GM19351 (cell line): ENCODE results near the gene TRAF4.
A peak's percentile ranks its signal among the peaks of the same experiment; 100 is the strongest.

Source experiments
- ATAC-seq: cut with Tn5 transposase; IDR thresholded peaks from one replicate; pipeline ENCODE4 v1.9.1; 2021; ENCODE audit warnings: mild to moderate bottlenecking, moderate library complexity; ENCODE audit not compliant: unreplicated experiment

Gene TRAF4

GRCh38 chr17:28743243-28744103 is at the start of gene TRAF4:
Gene TRAF4, plus strand, starts transcription at chr17:28744011. Its CDS starts 102 bp downstream, at chr17:28744113.
- ATAC-seq: peak; percentile 74

DNA sequence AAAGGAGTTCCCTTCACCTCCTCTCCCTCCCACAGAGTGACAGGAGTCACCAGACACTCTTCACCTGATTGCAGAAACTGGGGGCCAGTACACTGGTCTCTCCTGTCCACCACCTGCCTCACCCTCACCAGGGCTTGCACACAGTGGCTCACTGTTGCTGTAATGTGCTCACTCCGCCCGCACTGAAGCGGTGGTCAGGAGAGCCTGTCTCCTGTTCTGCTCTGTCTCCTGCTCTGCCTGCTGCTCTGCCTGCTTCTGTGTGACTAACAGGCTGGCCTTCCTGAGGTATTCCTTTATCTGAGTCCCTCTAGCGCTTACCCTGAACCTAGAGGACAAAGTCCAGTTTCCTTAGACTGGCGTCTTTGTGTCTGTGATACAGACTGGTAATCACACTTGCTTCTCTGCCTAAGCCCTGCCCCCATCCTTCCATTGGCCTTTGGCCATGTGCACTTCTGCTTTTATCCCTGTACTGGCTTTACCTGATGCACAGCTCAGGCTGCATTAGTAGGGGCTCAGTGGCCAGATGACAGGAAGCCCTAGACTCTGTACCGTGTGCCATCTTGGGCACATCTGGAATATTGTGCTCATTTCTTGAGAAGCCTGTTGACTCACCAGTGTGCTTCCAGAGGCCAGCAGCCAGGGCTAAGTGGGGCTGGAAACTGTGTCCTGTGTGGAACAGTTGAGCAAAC is 45.4 kb upstream of the TRAF4 start:
- no peak for ATAC-seq

DNA sequence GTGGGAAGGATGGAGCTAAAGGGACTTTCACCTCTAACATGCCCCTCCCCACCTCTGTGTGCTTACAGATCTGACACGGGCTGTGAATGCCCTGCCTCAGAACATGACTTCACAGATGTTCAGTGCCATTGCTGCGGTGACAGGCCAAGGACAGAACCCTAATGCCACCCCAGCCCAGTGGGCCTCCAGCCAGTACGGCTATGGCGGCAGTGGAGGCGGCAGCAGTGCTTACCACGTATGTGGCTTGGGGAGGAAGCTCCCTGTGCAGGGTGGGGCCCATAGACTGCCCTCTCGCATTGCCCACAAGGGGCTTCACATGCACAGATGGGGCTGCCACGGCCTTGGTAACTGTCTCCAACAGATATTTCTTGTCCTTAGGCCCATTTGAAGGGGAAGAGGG is 43.5 kb upstream of the TRAF4 start:
- no peak for ATAC-seq

- no peak for ATAC-seq
These were observed 42.9 kb upstream of the TRAF4 start for GRCh38 chr17:28700830-28701492.

- ATAC-seq: no peak
These were observed 41.6 kb upstream of the TRAF4 start for GRCh38 chr17:28702026-28702751.

- no peak for ATAC-seq
These were observed 41.1 kb upstream of the TRAF4 start for GRCh38 chr17:28702752-28703150.

- no peak for ATAC-seq
These were observed 40.1 kb upstream of the TRAF4 start for GRCh38 chr17:28703552-28704218.

- no peak for ATAC-seq
These were observed 39.5 kb upstream of the TRAF4 start for GRCh38 chr17:28704219-28704858.

- ATAC-seq: no peak
These were observed 38.6 kb upstream of the TRAF4 start for GRCh38 chr17:28705074-28705659.

GRCh38 chr17:28705728-28706334 is 38.0 kb upstream of the TRAF4 start:
- no peak for ATAC-seq

GRCh38 chr17:28706471-28707338 is 37.1 kb upstream of the TRAF4 start:
- no peak for ATAC-seq

DNA sequence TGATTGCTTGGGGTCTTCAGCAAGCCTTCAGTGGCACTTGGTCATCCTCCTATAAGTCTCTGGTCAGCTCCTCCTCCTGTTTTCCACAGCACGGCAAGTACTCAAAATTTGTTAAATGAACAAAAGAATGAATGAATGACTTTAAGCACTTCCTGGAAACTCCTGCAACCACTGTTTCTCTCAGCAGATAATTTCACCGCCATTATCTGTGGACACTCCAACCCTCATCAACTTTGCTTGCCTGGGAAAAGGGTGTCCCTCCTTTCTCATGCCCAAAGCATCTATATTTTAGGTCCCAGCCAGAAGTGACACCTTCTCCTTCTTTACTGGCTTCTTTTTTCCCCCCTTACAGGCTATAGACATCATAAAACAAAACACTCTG is 36.5 kb upstream of the TRAF4 start:
- ATAC-seq: no peak

DNA sequence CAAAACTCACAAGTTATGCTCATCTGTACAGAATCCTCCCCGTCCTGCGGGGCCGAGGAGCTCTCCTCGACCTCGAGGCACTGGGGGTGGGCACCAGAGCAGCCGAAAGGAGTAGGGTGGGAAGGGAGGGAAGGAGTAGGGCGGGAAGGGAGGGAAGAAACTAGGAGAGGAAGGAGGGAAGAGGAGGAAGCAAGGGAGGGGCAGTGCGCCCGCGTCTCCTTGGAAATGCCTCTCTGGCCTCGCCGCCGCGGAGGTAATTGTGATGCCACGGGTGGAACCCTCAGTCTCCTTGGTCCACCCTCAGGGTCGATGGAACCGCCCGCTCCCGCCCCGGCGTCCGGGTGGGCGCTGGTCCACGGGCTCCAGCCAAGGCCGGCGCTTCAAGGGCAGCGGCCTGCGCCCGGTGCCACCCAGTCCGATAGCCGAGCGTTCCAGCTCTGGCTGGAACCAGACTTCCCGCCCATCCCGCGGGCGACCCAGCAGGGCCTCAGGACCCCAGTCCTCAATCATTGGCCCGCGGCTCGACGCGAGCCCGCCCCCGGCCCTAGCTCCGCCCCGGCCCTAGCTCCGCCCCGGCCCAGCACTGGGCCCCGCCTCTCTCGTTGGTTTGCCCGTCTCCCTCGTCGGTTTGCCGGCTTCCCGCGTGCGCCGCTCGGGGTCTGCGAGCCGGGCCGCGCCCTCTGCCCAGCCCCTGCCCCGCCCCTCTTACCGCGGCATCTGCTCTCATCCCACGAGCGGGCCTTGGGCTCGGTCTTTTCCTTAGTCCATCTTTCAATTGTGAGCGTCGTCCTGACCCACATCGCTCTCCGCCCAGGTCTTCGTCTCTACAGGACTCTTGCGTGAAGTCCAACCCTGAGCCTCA is 32.7 kb upstream of the TRAF4 start:
- ATAC-seq: peak; percentile 80

- ATAC-seq: peak; percentile 16
These were observed 32.1 kb upstream of the TRAF4 start, which contains the start of gene PROCA1 for GRCh38 chr17:28711723-28712031. Gene PROCA1, minus strand, starts transcription at chr17:28711888. Its CDS starts 228 bp downstream, at chr17:28711660.

GRCh38 chr17:28712032-28712704 is 31.6 kb upstream of the TRAF4 start:
- ATAC-seq: peak; percentile 8

- no peak for ATAC-seq
These were observed 31.0 kb upstream of the TRAF4 start for GRCh38 chr17:28712705-28713415.
